Measurements from ENCODE around the gene ZNF197. TPM values are rescaled to one million over a fixed set of nuclear protein-coding genes. Genes with fewer than 3 reads are reported as not detected.
"Not testable (repeated sequence)": the region's sequence is repeated elsewhere in the genome, so short reads cannot be mapped to it uniquely, and the experiment has no call there.

The ZNF197 gene
- total RNA-seq (2014; rRNA removed; shearing (Covaris generic)), result 6.8 and 8.4 TPM in 2 replicates

GRCh38 chr3:44624749-44625480, at the start of gene ZNF197:
Gene ZNF197 (plus strand): TSS chr3:44625036. CDS start chr3:44629155, 4,119 bp downstream.
- DNase-seq (ENCODE audit: low read depth), result peak; percentile 90

- no peak for DNase-seq (ENCODE audit: low read depth)
These were observed 48.2 kb upstream of the ZNF197 start for GRCh38 chr3:44576613-44577012.

GRCh38 chr3:44577354-44577952, 47.4 kb upstream of the ZNF197 start:
- not testable (repeated sequence) for DNase-seq (ENCODE audit: low read depth)

- DNase-seq (ENCODE audit: low read depth), result not testable (repeated sequence)
These were observed 46.5 kb upstream of the ZNF197 start for GRCh38 chr3:44578316-44578715.

GRCh38 chr3:44578924-44579515, 45.8 kb upstream of the ZNF197 start:
- not testable (repeated sequence) for DNase-seq (ENCODE audit: low read depth)

GRCh38 chr3:44579749-44580148, 45.1 kb upstream of the ZNF197 start:
- not testable (repeated sequence) for DNase-seq (ENCODE audit: low read depth)

GRCh38 chr3:44580971-44581370, 43.9 kb upstream of the ZNF197 start:
- DNase-seq (ENCODE audit: low read depth), result not testable (repeated sequence)

GRCh38 chr3:44584646-44585501, 40.0 kb upstream of the ZNF197 start, which contains the start of gene ZNF660:
Gene ZNF660 (plus strand): TSS chr3:44584964. CDS start chr3:44594194, 9,230 bp downstream.
- DNase-seq (ENCODE audit: low read depth), result peak; percentile 60

GRCh38 chr3:44596621-44597020, 28.2 kb upstream of the ZNF197 start:
- DNase-seq (ENCODE audit: low read depth), result no peak

- DNase-seq (ENCODE audit: low read depth), result no peak
These were observed 23.1 kb upstream of the ZNF197 start for GRCh38 chr3:44601749-44602148.

- DNase-seq (ENCODE audit: low read depth), result no peak
These were observed 12.2 kb upstream of the ZNF197 start for GRCh38 chr3:44612678-44613077.

GRCh38 chr3:44628716-44629115, 3.9 kb downstream of the ZNF197 start:
- DNase-seq (ENCODE audit: low read depth), result no peak

GRCh38 chr3:44632193-44632592, 7.4 kb downstream of the ZNF197 start:
- DNase-seq (ENCODE audit: low read depth), result no peak

- no peak for DNase-seq (ENCODE audit: low read depth)
These were observed 17.5 kb downstream of the ZNF197 start for GRCh38 chr3:44642337-44642736.

GRCh38 chr3:44643024-44643423, 18.2 kb downstream of the ZNF197 start:
- DNase-seq (ENCODE audit: low read depth), result no peak

GRCh38 chr3:44647771-44648170, 22.9 kb downstream of the ZNF197 start:
- no peak for DNase-seq (ENCODE audit: low read depth)

GRCh38 chr3:44648564-44649229, 23.9 kb downstream of the ZNF197 start, which contains the start of gene ZNF35:
Gene ZNF35 (plus strand): TSS chr3:44648732. CDS start chr3:44651068, 2,336 bp downstream.
- peak; percentile 85 for DNase-seq (ENCODE audit: low read depth)

GRCh38 chr3:44649709-44650108, 24.9 kb downstream of the ZNF197 start:
- DNase-seq (ENCODE audit: low read depth), result no peak

- DNase-seq (ENCODE audit: low read depth), result peak; percentile 13
These were observed 29.2 kb downstream of the ZNF197 start for GRCh38 chr3:44654039-44654438.

- no peak for DNase-seq (ENCODE audit: low read depth)
These were observed 34.2 kb downstream of the ZNF197 start for GRCh38 chr3:44659015-44659414.

- DNase-seq (ENCODE audit: low read depth), result no peak
These were observed 34.6 kb downstream of the ZNF197 start for GRCh38 chr3:44659434-44659833.
